Stimulated activated CD8-positive, alpha-beta memory T cell treated with anti-CD3 and anti-CD28 coated beads, Interleukin-7, amount 100 ng/mL, for 4 hours (primary cell): ENCODE data around the gene MSL2.
"Not testable (repeated sequence)": the region's sequence is repeated elsewhere in the genome, so short reads cannot be mapped to it uniquely, and the experiment has no call there.

ENCODE experiments used
- DNase-seq, 2 donors: peaks; one replicate each; pipeline ENCODE4 v3.0.0-alpha.2; 2020; ENCODE audit warnings: low read depth in 2 of 2

The MSL2 gene

DNA sequence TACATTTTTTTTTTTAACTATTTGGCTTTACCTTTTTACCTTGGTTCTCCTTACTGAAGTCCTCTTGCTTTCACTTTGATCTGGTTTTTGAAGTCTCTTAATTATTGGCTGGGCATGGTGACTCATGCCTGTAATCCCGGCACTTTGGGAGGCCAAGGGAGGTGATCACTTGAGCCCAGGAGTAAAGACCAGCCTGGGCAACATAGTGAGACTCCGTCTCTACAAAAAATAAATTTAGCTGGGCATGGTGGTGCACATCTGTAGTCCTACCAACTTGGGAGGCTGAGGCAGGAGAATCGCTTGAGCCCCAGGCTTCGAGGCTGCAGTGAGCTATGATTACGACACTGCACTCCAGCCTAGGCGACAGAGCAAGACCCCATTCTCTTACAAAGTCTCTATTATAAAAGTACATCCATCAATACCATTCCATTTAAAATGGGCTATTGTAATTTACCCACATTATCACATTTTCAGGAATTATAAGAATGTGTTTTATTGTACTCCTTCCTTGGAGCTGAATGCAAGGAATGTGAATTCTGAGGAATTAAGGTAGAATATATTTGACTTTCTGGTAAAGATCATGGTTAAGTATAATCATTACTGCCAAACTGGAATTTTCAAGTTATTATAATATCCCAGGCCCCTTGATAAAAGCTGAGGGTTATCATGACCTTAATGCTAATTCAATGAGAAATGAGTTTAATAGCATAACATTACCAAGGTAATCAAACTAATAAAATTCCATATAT is 49.0 kb downstream of the MSL2 start:
- no peak for DNase-seq

DNA sequence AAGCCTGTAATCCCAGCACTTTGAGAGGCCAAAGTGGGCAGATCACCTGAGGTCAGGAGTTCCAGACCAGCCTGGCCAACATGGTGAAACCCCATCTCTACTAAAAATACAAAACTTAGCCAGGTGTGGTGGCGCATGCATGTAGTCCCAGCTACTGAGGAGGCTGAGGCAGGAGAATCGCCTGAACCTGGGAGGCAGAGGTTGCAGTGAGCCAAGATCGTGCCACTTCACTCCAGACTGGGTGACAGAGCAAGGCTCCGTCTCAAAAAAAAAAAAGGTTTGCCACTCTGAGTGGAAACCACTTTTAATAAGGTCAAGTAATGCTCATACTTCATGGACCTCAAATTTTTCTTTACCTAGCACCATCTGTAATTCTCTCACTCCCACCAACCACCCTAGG is 51.7 kb downstream of the MSL2 start:
- DNase-seq, result not testable (repeated sequence)

DNA sequence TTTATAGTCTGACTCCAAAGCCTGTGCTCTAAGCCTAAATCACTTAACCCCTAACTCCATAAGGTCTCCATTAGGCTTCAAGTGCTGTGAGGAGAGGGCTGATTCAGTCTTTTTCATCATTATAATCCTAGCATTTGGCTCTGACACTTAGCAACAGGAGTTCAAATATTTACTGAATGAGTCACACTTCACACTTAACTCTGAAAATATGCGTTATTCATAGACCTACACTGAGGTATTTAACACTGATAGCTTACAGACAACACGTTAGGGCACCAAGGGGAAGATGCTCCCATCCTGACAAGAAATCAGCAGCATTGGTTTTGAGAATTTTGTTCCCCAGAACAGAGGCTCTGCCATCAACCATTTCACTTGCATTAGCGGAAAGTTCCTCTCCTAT is 53.5 kb downstream of the MSL2 start:
- DNase-seq, result no peak

DNA sequence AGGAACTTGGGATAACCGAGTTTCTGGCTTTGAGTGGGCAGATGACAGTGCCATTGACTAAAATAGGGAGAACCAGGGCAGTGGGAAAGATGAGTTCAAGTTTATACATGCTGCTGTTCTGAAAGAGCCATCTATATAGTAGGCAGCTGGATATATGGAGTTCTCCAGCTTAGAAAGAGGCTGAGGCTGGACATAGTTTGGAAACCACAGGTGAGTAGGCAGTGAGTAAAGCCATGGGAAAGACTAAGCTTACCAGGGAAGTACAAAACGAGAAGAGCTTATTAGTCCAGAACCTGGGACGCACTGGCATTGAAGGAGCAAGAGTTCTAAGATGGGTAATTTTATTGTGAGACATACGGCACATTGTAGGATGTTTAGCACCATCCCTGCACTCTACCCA is 54.2 kb downstream of the MSL2 start:
- DNase-seq, result no peak

DNA sequence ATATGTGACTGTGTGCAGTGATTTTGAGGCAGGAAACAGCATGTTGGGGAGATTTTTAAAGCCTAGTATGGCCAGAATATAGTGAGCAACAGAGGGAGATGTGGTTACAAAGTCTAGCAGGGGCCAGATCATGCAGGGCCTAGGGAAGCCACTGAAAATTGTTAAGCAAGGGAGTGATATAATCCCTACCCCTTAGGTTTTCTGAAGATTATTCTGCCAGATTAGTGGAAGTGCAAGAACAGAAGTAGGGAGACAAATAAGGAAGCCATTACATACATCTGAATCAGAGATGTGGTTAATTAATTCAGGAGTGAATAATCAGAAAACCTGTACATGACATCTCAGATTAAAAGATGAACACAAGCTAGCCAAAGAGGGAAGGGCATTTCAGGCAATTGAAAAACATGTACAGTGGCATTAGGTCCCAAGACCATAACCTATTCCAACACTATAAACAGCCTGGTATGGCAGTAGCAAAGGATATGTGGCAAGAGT is 54.8 kb downstream of the MSL2 start:
- no peak for DNase-seq

DNA sequence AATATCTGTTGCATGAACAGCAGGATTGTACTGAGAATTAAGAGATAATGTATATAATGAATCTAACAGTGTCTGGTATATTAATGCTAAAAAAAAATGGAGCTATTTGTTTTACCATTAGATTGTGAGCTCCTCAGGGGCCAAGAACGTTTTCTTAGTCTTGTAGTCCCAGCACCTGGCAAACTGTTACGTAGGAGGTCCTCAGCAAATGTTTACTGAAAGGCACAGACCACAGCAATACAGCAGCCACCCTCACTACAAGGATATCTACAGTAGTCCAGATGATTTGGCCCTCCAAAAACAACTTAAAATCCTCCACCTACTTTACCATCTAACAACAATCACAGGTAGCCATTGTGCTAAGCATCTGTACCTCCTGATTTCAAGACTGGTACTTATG is 59.7 kb downstream of the MSL2 start:
- no peak for DNase-seq

DNA sequence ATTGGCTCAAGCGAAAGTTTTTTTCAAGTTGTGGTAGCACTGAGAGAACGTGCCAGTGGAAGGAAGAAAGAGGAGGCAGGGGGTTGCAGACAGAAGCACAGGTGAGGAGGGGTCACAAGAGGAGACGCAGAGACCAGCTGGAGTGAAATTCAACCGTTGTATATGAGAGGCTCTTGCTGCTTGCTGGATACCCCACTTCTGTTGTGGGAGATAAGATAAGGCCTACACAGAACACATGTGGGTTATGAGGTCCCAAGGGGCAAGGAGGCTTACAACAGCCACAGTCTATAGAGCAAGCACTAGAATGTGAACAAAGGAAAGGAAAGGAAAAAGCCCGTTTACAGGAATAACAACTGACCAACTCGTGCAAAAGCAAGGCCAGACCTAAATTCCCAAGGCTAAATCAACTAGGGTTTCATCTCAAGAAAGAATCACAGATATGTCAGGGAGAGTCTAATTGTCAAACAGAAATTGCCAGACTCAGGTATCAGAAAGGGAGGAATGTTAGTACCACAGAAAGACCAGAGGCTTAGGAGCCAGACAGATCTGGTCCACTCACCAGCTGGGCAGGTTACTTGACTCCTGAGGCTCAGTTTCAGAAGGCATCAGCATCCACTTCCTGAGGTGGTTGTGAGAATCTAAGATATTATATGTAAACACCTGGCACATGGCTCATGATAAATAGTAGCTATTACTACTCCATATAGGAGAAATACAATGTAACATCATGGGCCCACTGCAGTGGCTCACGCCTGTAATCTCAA is 60.9 kb downstream of the MSL2 start:
- DNase-seq, result no peak

DNA sequence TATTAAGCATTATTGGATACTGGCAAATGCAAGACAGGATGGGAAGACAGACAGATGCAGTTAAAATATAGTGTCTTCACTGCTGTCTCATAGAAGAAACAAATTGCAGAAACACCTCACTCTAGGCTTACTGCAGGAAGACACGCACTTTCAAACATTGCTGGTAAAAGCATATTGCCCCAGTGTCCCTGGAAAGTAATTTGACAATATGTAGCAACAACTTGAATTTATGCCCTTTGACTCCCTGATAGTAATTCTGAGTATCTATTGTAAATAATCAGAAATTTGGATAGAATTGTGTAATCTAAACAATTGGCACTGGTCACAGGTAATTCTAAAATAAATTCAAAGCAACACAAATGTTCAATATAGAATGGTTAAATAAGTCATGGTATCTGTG is 62.0 kb downstream of the MSL2 start:
- DNase-seq, result no peak

DNA sequence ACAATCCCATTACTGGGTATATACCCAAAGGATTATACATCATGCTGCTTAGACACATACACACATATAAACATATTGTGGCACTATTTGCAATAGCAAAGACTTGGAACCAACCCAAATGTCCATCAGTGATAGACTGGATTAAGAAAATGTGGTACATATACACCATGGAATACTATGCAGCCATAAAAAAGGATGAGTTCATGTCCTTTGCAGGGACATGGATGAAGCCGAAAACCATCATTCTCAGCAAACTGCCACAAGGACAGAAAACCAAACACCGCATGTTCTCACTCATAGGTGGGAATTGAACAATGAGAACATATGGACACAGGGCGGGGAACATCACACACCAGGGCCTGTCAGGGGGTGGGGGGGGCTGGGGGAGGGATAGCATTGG is 64.5 kb downstream of the MSL2 start:
- not testable (repeated sequence) for DNase-seq

DNA sequence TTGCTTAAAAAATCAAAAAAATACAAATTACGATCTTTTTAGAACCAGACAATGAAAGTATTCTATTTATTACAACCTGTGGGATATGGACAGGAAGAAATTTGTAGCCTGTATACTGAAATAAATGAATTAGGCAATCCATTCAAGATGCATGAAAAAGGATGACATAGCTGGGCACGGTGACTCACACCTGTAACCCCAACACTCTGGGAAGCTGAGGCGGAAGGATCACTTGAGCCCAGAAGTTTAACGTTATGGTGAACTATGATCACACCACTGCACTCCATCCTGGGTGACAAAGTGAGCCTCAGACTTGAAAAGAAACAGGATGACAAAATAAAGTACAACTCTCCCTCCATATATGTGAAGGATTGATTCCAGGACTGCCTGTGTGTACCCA is 74.1 kb downstream of the MSL2 start:
- DNase-seq, result no peak

DNA sequence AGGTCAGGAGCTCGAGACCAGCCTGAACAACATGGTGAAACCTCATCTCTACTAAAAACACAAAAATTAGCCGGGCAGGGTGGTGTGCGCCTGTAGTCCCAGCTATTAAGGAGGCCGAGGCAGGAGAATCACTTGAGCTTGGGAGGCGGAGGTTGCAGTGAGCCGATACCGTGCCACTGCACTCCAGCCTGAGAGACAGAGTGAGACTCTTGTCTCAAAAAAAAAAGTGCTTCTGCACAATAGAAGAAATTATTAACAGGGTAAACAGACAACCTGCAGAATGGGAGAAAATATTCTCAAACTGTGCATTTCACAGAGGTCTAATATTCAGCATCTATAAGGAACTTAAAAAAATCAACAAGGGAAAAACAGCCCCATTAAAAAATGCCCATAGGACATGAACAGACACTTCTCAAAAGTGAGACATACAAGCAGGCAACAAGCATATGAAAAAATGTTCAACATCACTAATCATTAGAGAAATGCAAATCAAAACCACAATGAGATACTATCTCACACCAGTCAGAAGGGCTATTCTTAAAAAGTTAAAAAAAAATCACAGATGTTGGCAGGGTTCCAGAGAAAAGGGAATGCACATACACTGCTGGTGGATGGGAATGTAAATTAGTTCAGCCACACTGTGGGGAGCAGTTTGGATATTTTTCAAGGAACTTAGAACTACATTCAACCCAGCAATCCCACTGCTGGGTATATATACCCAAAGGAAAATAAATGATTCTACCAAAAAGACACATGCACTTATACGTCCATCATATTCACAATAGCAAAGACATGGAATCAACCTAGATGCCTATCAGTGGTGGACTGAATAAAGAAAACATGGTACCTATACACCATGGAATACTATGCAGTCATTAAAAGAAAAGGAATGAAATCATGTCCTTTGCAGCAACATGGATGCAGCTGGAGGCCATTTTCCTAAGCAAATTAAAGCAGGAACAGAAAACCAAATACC is 75.5 kb downstream of the MSL2 start:
- DNase-seq, result no peak

DNA sequence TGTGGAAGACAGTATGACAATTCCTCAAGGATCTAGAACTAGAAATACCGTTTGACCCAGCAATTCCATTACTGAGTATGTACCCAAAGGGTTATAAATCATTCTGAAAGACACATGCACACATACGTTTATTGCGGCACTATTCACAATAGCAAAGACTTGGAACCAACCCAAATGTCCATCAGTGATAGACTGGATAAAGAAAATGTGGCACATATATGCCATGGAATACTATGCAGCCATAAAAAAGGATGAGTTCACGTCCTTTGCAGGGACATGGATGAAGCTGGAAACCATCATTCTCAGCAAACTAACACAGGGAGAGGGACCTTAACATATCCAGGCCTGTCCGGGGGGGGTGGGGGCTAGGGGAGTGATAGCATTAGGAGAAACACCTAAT is 76.4 kb downstream of the MSL2 start:
- DNase-seq, result not testable (repeated sequence)

DNA sequence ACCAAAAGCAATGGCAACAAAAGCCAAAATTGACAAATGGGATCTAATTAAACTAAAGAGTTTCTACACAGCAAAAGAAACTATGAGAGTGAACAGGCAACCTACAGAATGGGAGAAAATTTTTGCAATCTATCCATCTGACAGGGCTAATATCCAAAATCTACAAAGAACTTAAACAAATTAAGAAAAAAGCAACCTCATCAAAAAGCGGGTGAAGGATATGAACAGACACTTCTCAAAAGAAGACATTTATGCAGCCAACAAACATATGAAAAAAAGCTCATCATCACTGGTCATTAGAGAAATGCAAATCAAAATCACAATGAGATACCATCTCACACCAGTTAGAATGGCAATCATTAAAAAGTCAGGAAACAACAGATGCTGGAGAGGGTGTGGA is 76.8 kb downstream of the MSL2 start:
- DNase-seq, result not testable (repeated sequence)

DNA sequence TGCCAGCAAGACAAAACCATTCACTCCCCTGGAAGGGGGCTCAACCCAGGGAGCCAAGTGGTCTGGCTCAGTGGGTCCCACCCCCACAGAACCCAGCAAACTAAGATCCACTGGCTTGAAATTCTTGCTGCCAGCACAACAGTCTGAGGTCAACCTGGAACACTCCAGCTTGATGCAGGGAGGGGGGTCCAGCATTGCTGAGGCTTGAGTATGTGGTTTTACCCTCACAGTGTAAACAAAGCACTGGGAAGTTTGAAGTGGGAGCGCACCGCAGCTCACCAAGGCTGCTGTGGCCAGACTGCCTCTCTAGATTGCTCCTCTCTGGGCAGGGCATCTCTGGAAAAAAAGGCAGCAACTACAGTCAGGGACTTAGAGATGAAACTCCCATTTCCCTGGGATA is 81.7 kb downstream of the MSL2 start:
- no peak for DNase-seq

DNA sequence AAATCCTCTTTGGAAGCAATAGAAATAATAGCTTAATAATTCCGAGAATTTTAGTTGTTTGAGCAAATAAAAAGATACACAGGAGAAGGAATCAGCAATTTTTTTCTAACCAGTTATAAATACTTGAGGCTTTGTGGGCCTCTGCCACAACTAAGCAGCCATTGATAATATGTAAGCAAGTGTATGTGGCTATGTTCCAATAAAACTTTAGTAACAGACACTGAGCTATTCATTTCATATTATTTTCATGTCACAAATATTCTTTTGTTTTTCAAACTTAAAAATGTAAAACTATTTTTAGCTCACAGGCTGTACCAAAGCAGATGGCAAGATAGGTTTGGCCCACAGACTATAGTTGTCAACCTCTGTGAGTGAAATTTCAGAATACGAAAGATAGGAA is 85.7 kb downstream of the MSL2 start:
- DNase-seq, result no peak

DNA sequence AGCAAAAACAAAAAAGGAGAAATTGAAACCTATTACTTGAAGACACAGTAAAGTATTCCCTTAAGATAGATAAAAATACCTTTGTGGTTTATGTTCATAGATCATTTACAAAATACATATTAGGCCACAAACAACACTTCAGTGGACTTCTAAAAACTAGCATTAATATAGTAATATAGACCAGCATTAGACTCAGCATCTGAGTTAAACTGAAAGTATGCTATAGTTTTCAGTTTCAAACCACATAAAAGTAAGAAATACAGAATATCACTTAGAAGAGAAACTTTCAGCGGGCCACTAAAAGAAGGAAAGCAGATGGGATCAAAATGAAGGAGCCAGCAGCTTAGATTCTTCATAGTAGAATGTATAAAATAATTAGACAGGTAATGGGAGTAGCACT is 86.6 kb downstream of the MSL2 start:
- DNase-seq, result no peak

DNA sequence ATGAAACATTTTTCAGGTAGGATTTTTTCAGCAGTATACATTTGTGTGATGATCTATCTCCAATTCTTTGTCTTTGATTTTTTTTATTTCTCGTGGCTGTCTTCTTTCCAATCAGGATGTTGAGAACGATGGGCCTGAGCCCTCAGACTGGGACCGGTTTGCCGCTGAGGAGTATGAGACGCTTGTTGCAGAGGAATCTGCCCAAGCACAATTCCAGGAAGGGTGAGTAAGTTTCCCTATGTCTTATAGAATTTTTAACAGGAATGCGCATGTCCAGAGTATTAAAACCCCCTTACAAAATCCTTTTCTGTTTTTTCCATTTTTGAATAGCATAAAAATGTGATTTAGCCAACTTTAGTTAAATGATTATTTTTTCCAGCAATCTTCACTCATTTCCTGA is 90.0 kb downstream of the MSL2 start:
- no peak for DNase-seq

DNA sequence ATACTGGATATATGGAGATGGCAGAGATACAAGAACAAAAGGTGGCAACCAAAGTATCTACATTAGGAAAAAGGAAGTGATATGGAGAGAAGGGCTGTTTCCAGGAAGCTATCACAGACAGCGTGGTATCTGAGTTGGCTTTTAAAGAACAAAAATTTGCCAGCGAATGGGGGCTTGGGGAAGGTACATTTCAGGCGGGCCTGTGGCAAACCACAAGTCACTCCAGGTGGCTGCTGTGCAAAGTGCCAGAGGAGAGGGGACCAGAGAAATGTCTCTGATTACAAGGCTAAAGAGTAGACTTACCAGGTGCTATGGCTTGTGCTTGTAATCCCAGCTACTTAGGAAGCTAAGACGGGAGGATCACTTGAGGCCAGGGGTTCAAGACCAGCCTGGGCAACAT is 91.1 kb downstream of the MSL2 start:
- DNase-seq, result no peak
